ENCODE results near the gene SHMT2. TPM values are rescaled to one million over a fixed set of nuclear protein-coding genes. Genes with fewer than 3 reads are reported as not detected.

The SHMT2 gene
- total and polyA plus RNA-seq, 9 of the 15 experiments (the other 6 are each of a cell fraction or from before 2014, with no cell fraction given), result 46.1 to 319 (median 115) TPM

DNA sequence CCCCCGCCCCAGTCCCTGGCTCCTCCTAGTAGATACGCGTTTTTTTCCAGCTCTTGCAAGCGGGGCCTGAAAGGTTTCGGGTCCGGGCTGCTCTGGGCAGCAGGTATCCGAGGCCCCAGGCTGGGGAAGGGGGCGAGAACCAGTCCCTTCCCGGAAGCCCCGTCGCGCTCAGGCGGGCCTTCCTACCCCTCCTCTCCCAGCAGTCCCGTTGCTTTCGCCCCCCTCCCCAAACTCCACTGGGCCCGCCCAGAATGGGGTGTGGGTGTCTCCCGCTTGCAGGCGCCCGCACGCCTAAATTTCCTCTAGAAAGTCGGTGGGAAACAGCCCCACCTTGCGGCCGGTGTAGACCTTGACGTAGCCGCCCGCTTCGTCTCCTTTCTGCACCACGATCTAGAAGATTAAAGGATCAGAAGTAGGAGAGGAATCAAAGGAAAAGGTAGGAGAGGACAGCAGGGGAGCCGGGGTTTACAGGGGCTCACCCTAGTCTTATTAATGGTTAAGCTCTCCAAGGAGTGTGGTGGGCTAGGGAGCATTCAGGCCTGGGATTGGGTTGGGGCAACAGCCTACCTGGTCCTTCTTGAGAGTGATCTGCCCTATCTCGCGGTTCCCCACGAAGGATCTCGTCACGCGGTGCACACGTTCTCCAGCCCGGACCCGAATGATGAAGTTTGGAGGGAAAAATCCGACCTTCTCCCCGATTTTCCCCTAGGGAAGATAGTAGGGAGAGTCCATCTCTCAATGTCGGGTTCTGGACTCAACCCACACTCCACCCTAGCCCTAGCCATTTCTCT lies 14.2 kb downstream of the SHMT2 start (continued):
- TF ChIP-seq KDM4B (IDR thresholded peaks at IDR 0.05; ENCODE audit: borderline replicate concordance in 2 of 2, low read depth in 1 of 2), result no peak
- TF ChIP-seq PTBP1 (IDR thresholded peaks at IDR 0.05; ENCODE audit: low read depth, low read length), result no peak
- TF ChIP-seq, protein P1, sequence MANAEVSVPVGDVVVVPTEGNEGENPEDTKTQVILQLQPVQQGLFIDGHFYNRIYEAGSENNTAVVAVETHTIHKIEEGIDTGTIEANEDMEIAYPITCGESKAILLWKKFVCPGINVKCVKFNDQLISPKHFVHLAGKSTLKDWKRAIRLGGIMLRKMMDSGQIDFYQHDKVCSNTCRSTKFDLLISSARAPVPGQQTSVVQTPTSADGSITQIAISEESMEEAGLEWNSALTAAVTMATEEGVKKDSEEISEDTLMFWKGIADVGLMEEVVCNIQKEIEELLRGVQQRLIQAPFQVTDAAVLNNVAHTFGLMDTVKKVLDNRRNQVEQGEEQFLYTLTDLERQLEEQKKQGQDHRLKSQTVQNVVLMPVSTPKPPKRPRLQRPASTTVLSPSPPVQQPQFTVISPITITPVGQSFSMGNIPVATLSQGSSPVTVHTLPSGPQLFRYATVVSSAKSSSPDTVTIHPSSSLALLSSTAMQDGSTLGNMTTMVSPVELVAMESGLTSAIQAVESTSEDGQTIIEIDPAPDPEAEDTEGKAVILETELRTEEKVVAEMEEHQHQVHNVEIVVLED (CRISPR knock-in tag; IDR thresholded peaks at IDR 0.05), result no peak
- TF ChIP-seq POU5F1 (IDR thresholded peaks at IDR 0.05; ENCODE audit: borderline replicate concordance, low read depth, low read length, partially characterized antibody), result no peak
- TF ChIP-seq ATF7 (IDR thresholded peaks at IDR 0.05), result no peak
- TF ChIP-seq XRCC5 (IDR thresholded peaks at IDR 0.05; ENCODE audit: low read depth, low read length), result peak; percentile 67; the same call in 1 of the 2 replicates
- no peak for TF ChIP-seq TCF7L2 (IDR thresholded peaks at IDR 0.05; ENCODE audit: low read depth, low read length)
- TF ChIP-seq, protein P2, sequence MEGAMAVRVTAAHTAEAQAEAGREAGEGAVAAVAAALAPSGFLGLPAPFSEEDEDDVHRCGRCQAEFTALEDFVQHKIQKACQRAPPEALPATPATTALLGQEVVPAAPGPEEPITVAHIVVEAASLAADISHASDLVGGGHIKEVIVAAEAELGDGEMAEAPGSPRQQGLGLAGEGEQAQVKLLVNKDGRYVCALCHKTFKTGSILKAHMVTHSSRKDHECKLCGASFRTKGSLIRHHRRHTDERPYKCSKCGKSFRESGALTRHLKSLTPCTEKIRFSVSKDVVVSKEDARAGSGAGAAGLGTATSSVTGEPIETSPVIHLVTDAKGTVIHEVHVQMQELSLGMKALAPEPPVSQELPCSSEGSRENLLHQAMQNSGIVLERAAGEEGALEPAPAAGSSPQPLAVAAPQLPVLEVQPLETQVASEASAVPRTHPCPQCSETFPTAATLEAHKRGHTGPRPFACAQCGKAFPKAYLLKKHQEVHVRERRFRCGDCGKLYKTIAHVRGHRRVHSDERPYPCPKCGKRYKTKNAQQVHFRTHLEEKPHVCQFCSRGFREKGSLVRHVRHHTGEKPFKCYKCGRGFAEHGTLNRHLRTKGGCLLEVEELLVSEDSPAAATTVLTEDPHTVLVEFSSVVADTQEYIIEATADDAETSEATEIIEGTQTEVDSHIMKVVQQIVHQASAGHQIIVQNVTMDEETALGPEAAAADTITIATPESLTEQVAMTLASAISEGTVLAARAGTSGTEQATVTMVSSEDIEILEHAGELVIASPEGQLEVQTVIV (CRISPR knock-in tag; IDR thresholded peaks at IDR 0.05; ENCODE audit: borderline replicate concordance), result no peak
- TF ChIP-seq KLF1 (tag; IDR thresholded peaks at IDR 0.05), result peak; percentile 44; the same call in 1 of the 2 replicates

Measured in K562 (cell line).